WTC11 (cell line): ENCODE measurements around the gene GRK2. TPM values are rescaled to one million over a fixed set of nuclear protein-coding genes. Genes with fewer than 3 reads are reported as not detected.

Experiments used
- ATAC-seq: fragments of 200-7000 bp; cut with Tn5 transposase; 2 replicates; pipeline ENCODE4 v1.10.0; 2021; ENCODE audit warnings: mild to moderate bottlenecking, moderate library complexity
- CTCF ChIA-PET: fragments of 300-600 bp; sonication (Branson Sonifier 250); formaldehyde crosslinking; loops from one replicate; lab custom pipeline; 2021; ENCODE audit warnings: antibody characterized with exemption; lab: Charles Lee
- POLR2A ChIA-PET: fragments of 350-600 bp; sonication (Branson Sonifier 250); formaldehyde crosslinking; loops from one replicate; lab custom pipeline; 2021; ENCODE audit warnings: antibody characterized with exemption; lab: Charles Lee
- DNase-seq: peaks from one replicate; pipeline ENCODE4 v3.0.0; 2021; ENCODE audit warnings: low spot score
- H3K27ac Mint-ChIP-seq: 2 replicates; pipeline ENCODE4 v1.8.0; 2021; ENCODE audit warnings: mixed read lengths
- H3K27me3 Mint-ChIP-seq: 2 replicates; pipeline ENCODE4 v1.8.0; 2021; ENCODE audit warnings: low read depth, mild to moderate bottlenecking, moderate library complexity, mixed read lengths
- H3K36me3 Mint-ChIP-seq: 2 replicates; pipeline ENCODE4 v1.8.0; 2021; ENCODE audit warnings: mixed read lengths
- H3K4me1 Mint-ChIP-seq: 2 replicates; pipeline ENCODE4 v1.8.0; 2022; ENCODE audit warnings: mixed read lengths
- H3K4me3 Mint-ChIP-seq: 2 replicates; pipeline ENCODE4 v1.8.0; 2021; ENCODE audit warnings: mild to moderate bottlenecking, moderate library complexity, mixed read lengths
- H3K9me3 Mint-ChIP-seq: 2 replicates; pipeline ENCODE4 v1.8.0; 2021; ENCODE audit warnings: mixed read lengths
- AFF4 ChIP-seq: sonication (generic); formaldehyde crosslinking; IDR thresholded peaks from 2 replicates; pipeline ENCODE4 v1.8.1; 2023; ENCODE audit warnings: mild to moderate bottlenecking, missing genetic modification reagents, borderline replicate concordance
- ATF3 ChIP-seq: sonication (generic); formaldehyde crosslinking; conservative IDR thresholded peaks from 2 replicates; pipeline ENCODE4 v1.8.1; 2022; ENCODE audit warnings: mild to moderate bottlenecking, missing genetic modification reagents
- CREM ChIP-seq: sonication (generic); formaldehyde crosslinking; IDR thresholded peaks from 2 replicates; pipeline ENCODE4 v1.8.1; 2022; ENCODE audit warnings: mild to moderate bottlenecking, missing genetic modification reagents, moderate library complexity
- E2F5 ChIP-seq: sonication (generic); formaldehyde crosslinking; IDR thresholded peaks from 2 replicates; pipeline ENCODE4 v1.8.1; 2022; ENCODE audit warnings: mild to moderate bottlenecking, moderate library complexity, missing genetic modification reagents
- ELF4 ChIP-seq: sonication (generic); formaldehyde crosslinking; IDR thresholded peaks from 2 replicates; pipeline ENCODE4 v1.8.1; 2022; ENCODE audit warnings: low read depth, mild to moderate bottlenecking, moderate library complexity, missing genetic modification reagents
- EMX1 ChIP-seq: fragments of 250-450 bp; sonication (Bioruptor Pico); IDR thresholded peaks from 2 replicates; pipeline ENCODE4 v1.8.0; 2021; ENCODE audit warnings: mild to moderate bottlenecking
- ESRRA ChIP-seq: sonication (generic); formaldehyde crosslinking; IDR thresholded peaks from 2 replicates; pipeline ENCODE4 v1.8.1; 2022; ENCODE audit warnings: mild to moderate bottlenecking, missing genetic modification reagents, borderline replicate concordance
- ETV6 ChIP-seq: sonication (generic); formaldehyde crosslinking; IDR thresholded peaks from 2 replicates; pipeline ENCODE4 v1.8.1; 2022; ENCODE audit warnings: mild to moderate bottlenecking, missing genetic modification reagents
- FOXP1 ChIP-seq: sonication (generic); formaldehyde crosslinking; IDR thresholded peaks from 2 replicates; pipeline ENCODE4 v1.8.0; 2022; ENCODE audit warnings: missing genetic modification reagents, mild to moderate bottlenecking, moderate library complexity, borderline replicate concordance
- FOXP4 ChIP-seq: sonication (generic); formaldehyde crosslinking; IDR thresholded peaks from 2 replicates; pipeline ENCODE4 v1.8.0; 2022; ENCODE audit warnings: mild to moderate bottlenecking, missing genetic modification reagents
- IRF1 ChIP-seq: sonication (generic); formaldehyde crosslinking; IDR thresholded peaks from 2 replicates; pipeline ENCODE4 v1.8.0; 2023; ENCODE audit warnings: missing genetic modification reagents
- IRF2 ChIP-seq: sonication (generic); formaldehyde crosslinking; IDR thresholded peaks from 2 replicates; pipeline ENCODE4 v1.8.0; 2022; ENCODE audit warnings: low read depth, missing genetic modification reagents, borderline replicate concordance
- OVOL2 ChIP-seq: fragments of 250-450 bp; sonication (Bioruptor Pico); IDR thresholded peaks from 2 replicates; pipeline ENCODE4 v1.9.0; 2021; ENCODE audit warnings: mild to moderate bottlenecking, borderline replicate concordance
- PRDM15 ChIP-seq: sonication (generic); formaldehyde crosslinking; IDR thresholded peaks from 2 replicates; pipeline ENCODE4 v1.8.0; 2022; ENCODE audit warnings: missing genetic modification reagents
- SMAD3 ChIP-seq: sonication (generic); formaldehyde crosslinking; IDR thresholded peaks from 2 replicates; pipeline ENCODE4 v1.8.0; 2022; ENCODE audit warnings: missing genetic modification reagents, mild to moderate bottlenecking, borderline replicate concordance
- TCF7 ChIP-seq: sonication (generic); formaldehyde crosslinking; IDR thresholded peaks from 2 replicates; pipeline ENCODE4 v1.8.0; 2022; ENCODE audit warnings: mild to moderate bottlenecking, low read depth, missing genetic modification reagents, moderate library complexity
- ZNF263 ChIP-seq: sonication (generic); formaldehyde crosslinking; IDR thresholded peaks from 2 replicates; pipeline ENCODE4 v1.8.1; 2022; ENCODE audit warnings: low read depth, mild to moderate bottlenecking, moderate library complexity, missing genetic modification reagents
- ZNF317 ChIP-seq: sonication (generic); formaldehyde crosslinking; IDR thresholded peaks from 2 replicates; pipeline ENCODE4 v1.8.1; 2023; ENCODE audit warnings: low read depth, mild to moderate bottlenecking, moderate library complexity, missing genetic modification reagents, borderline replicate concordance
- ZNF416 ChIP-seq: fragments of 250-450 bp; sonication (Bioruptor Pico); IDR thresholded peaks from 2 replicates; pipeline ENCODE4 v1.9.0; 2021; ENCODE audit warnings: mild to moderate bottlenecking, inconsistent platforms
- ZNF423 ChIP-seq: fragments of 250-450 bp; sonication (Bioruptor Pico); IDR thresholded peaks from 2 replicates; pipeline ENCODE4 v2.1.2; 2022; ENCODE audit warnings: mild to moderate bottlenecking, moderate library complexity
- total RNA-seq: library from RNA; stranded (reverse); gene quantifications from 3 replicates; pipeline ENCODE4 v1.2.3, GENCODE V29; 2021

The GRK2 gene
- total RNA-seq, 1 experiment from 2014 or later = 68.1 TPM

GRCh38 chr11:67280341-67280787 lies 14.1 kb downstream of the GRK2 start (continued):
- TF ChIP-seq AFF4 (no peak), EMX1 (CRISPR knock-in tag) (no peak), ELF4 (no peak)

GRCh38 chr11:67280788-67281551 lies 14.7 kb downstream of the GRK2 start:
- H3K4me3 Mint-ChIP-seq = no peak overlapping the region
- no peak for TF ChIP-seq PRDM15 (CRISPR knock-in tag)
- no peak for TF ChIP-seq ATF3 (CRISPR knock-in tag)
- no peak for TF ChIP-seq OVOL2
- no peak for TF ChIP-seq IRF2 (CRISPR knock-in tag)
- H3K9me3 Mint-ChIP-seq = no peaks in the 10 kb centered on the region
- H3K36me3 Mint-ChIP-seq = peaks cover 18% of the 10 kb centered on the region
- no peak overlapping the region for H3K27ac Mint-ChIP-seq
- H3K4me1 Mint-ChIP-seq = peaks cover 19% of the 10 kb centered on the region
- DNase-seq = no peak
- no peaks in the 10 kb centered on the region for H3K27me3 Mint-ChIP-seq
- ChIA-PET POLR2A (no interaction called here), CTCF (interaction anchor here (0.8 kb wide), 1 partner anchor 65 kb away, joined by 3 read pairs; no protein-coding TSS in a partner anchor)
- ATAC-seq = no peak

- Mint-ChIP-seq H3K27ac (no peak overlapping the region), H3K27me3 (no peaks in the 10 kb centered on the region), H3K9me3 (no peaks in the 10 kb centered on the region), H3K4me3 (no peak overlapping the region), H3K36me3 (peaks cover 18% of the 10 kb centered on the region), H3K4me1 (peaks cover 13% of the 10 kb centered on the region)
- ChIA-PET CTCF (interaction anchor here (0.6 to 0.8 kb wide), 2 partner anchors 33 to 64 kb away, joined by 3 read pairs; no protein-coding TSS in a partner anchor), POLR2A (no interaction called here)
- no peak for ATAC-seq
- DNase-seq = no peak
- TF ChIP-seq ZNF317 (no peak), SMAD3 (no peak), ETV6 (CRISPR knock-in tag) (no peak), E2F5 (no peak), ZNF263 (CRISPR knock-in tag) (no peak), FOXP1 (no peak), ESRRA (CRISPR knock-in tag) (no peak), ZNF423 (CRISPR knock-in tag) (no peak), IRF1 (no peak), ZNF416 (CRISPR knock-in tag) (no peak), CREM (CRISPR knock-in tag) (no peak), FOXP4 (CRISPR knock-in tag) (no peak), TCF7 (CRISPR knock-in tag) (no peak)
These were observed 15.4 kb downstream of the GRK2 start for GRCh38 chr11:67281552-67282150.
